OCI-M2 (cell line): ENCODE measurements around the gene ZCRB1.
"Not testable (repeated sequence)": the region's sequence is repeated elsewhere in the genome, so short reads cannot be mapped to it uniquely, and the experiment has no call there.

Experiments used
- DNase-seq: peaks from one replicate; lab custom pipeline; 2025; ENCODE audit not compliant: unreplicated experiment; lab: John Stamatoyannopoulos, UW

ZCRB1 gene

DNA sequence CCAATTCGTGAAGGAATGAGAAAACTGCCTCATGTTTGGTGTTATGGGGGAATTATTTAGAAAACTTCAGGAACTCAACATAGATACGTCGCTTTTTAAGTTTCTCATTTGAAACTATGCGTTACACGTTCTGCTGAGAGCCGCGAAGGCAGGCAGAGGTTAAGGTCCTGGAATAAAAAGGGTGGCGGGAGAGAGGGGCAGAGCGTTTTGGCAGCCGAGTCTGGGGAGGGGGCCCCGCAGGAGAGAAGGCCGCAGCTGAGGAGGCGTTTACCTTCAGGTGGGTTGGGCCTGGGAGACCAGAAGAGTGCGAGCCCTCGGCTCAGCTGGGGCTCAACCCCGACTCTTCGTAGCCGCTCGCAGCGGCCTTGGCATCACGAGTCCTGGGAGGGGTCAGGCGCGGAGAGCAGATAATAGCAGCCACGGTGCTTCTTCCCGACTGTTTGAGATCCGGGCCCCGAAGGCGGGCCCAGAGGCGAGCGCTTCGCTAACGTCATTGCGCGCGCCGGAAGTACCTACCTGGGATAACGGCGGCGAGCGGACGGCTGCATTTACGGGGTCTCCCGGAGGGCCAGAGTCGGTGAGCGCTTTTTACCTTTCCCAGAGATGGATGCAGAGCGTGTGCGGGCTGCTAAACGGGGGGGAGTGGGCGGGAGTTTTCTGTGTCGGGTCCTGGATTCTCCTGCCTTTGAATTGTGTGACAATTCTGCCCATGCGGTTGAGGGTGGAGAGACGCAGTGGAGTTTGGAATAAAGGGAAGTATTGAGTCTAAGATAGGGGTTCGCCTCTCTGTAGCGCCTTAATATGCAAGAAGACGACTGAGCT, at the start of gene ZCRB1, which contains the start of gene PPHLN1:
ZCRB1 (minus strand) TSS at position 442 of the 822 bp plus-strand sequence. CDS start 1,992 bp downstream, outside the sequence.
PPHLN1 (plus strand) TSS at position 515 of the 822 bp plus-strand sequence. CDS start 9,736 bp downstream, outside the sequence.
- DNase-seq: no peak

- no peak for DNase-seq
Observed at GRCh38 chr12:42373669-42374068, 47.8 kb upstream of the ZCRB1 start.

DNA sequence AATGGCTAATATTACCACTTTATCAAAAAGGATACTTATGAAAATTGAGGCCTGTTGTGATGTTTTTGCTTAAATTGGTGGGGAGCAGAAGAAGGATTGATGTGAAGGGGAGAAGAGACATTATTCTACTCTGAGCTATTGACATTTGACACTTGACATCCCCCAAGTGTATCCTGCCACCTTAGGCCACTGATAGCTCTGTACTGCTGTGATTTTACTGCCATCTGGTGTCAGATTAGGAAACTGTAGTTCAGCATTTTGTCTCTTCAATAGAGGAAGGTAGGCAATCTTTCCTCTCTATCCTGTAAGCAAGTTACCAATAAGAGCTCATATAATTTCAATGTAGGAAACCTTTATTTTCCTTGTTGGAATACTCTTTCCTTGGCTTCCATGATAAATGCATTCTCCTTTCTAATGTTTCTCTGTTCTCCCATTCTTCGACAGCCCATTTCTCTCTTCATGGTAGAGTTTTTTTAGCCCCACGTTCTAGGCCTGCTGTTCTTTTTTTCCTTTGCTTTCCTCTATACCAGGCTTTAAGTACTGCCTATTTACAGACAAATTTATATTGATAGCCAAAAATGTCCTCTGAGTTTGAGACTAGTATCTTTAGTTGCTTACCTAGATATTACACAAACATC, 46.4 kb upstream of the ZCRB1 start:
- DNase-seq: no peak

DNA sequence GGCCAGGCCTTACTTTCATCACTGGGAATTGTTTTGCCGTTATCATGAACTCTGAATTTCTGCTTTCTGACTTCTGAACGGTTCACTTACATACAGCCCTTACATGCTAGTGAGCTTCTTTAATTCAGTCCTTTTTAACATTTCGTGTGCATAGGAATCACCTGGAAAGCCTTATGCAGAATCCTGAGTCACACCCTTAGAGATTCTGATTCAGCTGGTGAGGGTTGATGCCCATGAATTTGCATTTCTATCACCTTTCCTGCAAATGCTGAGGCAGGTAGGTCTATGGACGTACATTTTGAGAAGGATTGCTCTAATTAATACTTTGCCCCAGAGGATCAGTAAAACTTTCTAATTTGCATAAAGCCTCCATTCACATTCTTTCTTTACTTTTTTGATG, 44.1 kb upstream of the ZCRB1 start:
- no peak for DNase-seq

DNA sequence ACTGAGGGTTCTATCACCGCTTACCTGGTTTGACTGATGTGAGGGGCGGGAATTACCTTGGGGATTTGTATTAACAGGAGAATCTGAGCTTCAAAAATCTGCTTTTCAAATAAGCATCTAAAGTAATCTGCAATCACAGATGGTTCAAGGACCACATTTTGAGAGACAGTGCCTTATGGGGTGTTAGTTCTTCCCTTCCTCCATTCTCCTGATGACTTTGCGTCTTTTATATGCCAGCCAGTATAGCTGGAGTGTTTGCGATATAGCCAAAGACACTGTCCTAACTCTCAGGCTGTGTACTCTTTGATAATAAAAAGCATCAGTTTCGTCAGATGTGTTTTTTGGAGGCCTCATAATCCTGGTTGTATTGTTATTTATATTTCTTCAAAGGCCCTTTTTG, 39.6 kb upstream of the ZCRB1 start:
- DNase-seq: no peak

DNA sequence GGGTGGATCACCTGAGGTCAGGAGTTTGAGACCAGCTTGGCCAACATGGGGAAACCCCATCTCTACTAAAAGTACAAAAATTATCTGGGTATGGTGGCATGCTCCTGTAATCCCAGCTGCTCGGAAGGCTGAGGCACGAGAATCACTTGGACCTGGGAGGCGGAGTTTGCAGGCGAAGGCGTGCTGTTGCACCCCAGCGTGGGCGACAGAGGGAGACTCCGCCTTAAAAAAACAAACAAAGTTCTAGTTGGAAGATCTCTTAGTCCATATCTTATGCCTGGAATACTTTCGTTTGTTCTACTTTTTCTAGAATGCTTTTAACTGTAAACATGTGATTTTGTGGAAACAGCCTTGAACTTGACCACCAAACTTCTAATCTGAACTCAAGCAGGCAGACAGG, 38.8 kb upstream of the ZCRB1 start:
- no peak for DNase-seq

GRCh38 chr12:42362647-42363260, 36.9 kb upstream of the ZCRB1 start:
- DNase-seq: no peak

DNA sequence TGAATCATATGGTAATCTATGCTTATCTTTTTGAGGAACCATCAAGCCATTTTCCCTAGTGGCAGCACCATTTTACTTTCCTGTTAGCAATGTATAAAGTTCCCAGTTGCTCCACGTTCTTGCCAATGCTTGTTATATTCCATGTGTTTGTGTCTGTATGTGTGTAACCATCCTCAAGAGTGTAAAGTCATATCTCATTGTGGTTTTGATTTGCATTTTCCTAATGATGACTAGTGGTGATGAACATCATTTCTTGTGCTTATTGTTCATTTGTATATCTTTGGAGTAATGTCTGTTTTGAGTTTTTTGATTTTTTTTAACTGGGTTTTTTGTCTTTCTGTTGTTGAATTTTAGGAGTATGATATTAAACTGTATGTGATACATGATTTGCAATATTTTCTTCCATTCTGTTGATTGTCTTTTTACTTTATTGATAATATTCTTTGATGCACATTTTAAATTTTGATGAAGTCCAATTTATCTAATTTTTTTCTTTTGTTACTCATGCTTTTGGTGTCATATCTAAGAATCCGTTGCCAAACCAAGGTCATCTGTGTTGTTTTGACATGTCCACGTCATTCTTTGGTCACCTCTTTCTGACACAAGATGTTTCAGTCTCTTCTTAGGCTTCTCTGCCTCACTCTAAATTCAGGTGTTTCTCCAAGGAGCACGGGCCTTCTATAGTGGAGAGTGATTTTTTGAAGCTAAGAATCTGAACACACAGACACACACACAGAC, 36.2 kb upstream of the ZCRB1 start:
- no peak for DNase-seq

DNA sequence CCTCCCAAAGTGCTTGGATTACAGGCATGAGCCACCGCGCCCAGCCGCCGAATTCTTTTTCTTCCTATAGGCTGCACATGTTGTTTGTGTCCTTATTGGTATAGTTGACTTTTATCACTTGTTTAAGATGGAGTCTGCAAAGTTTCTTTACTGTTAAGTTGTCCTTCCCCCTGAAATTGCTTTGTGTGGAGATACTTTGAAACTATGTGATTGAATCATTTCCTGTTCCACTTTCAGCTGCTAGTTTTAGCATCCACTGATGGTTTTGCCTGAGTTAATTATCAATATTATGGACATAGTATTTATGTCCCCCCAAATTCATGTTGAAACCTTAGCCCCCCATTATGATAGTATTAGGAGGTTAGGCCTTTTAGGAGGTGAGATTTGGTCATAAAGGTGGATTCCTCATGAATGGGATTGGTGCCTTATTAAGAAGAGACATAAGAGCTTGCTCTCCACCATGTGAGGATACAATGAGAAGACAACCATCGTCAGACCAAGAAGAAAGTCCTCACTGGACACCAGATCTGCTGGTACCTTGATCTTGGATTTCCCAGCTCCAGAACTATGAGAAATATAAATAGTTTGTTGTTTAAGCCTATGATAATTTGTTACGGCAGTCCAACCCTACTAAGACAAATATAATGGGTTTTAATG, 35.0 kb upstream of the ZCRB1 start:
- no peak for DNase-seq

- no peak for DNase-seq
Observed at GRCh38 chr12:42356344-42356743, 30.4 kb upstream of the ZCRB1 start.

DNA sequence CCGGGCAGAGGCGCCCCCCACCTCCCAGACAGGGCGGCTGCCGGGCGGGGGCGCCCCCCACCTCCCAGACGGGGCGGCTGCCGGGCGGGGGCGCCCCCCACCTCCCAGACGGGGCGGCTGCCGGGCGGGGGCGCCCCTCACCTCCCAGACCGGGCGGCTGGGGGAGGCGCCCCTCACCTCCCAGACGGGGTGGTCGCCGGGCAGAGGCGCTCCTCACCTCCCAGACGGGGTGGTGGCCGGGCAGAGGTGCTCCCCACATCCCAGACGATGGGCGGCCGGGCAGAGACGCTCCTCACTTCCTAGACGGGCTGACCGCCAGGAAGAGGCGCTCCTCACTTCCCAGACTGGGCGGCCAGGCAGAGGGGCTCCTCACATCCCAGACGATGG, 24.1 kb upstream of the ZCRB1 start:
- DNase-seq: not testable (repeated sequence)

GRCh38 chr12:42349119-42350020, 23.5 kb upstream of the ZCRB1 start:
- not testable (repeated sequence) for DNase-seq

DNA sequence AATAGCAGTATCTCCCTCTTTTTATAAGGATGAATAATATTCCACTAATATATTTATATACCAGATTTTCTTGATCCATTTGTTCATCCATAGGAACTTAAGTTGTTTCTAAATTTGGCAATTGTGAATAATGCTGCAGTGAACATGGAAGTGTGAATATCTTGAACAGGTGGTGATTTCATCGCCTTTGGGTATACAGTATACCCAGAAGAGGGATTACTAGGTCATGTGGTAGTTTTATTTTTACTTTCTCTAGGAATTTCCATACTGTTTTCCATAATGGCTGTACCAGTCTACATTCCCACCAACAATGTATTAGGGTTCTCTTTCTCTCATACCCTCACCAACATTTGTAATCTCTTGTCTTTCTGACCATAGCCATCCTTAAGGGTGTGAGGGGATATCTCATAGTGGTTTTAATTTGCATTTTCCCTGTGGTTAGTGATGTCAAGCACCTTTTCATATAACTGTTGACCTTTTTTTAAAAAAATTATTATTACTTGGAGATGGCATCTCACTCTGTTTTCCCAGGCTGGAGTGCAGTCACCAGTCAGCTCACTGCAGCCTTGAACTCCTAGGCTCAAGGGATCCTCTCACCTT, 20.6 kb upstream of the ZCRB1 start:
- DNase-seq: no peak

DNA sequence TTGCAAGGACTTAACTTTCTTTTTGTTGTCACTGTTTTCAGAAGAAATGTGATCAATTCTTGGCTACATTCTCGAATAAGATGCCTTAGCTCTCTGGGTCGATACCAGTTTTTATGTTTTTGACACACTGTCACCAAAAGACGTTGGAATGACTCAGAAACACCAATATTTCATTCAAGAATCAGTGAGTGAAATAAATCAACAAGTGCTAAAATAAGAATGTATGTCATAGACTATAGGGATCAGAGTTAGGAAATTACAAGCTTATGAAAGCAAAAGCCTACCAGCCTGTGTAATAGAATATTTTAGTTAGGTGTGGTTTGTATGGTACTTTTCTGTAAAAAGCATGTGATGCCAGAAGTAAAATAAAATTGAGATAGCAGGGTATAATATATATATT, 17.8 kb upstream of the ZCRB1 start:
- no peak for DNase-seq

- no peak for DNase-seq
Observed at GRCh38 chr12:42342028-42342427, 16.1 kb upstream of the ZCRB1 start.

- no peak for DNase-seq
Observed at GRCh38 chr12:42338280-42338679, 12.4 kb upstream of the ZCRB1 start.

GRCh38 chr12:42336286-42336685, 10.4 kb upstream of the ZCRB1 start:
- DNase-seq: no peak

- no peak for DNase-seq
Observed at GRCh38 chr12:42332301-42333285, 6.7 kb upstream of the ZCRB1 start.
